ENCODE measurements around the gene HOXD9. TPM values are rescaled to one million over a fixed set of nuclear protein-coding genes. Genes with fewer than 3 reads are reported as not detected.

The HOXD9 gene
- total RNA-seq, 2 experiments from 2014 or later, result not detected

DNA sequence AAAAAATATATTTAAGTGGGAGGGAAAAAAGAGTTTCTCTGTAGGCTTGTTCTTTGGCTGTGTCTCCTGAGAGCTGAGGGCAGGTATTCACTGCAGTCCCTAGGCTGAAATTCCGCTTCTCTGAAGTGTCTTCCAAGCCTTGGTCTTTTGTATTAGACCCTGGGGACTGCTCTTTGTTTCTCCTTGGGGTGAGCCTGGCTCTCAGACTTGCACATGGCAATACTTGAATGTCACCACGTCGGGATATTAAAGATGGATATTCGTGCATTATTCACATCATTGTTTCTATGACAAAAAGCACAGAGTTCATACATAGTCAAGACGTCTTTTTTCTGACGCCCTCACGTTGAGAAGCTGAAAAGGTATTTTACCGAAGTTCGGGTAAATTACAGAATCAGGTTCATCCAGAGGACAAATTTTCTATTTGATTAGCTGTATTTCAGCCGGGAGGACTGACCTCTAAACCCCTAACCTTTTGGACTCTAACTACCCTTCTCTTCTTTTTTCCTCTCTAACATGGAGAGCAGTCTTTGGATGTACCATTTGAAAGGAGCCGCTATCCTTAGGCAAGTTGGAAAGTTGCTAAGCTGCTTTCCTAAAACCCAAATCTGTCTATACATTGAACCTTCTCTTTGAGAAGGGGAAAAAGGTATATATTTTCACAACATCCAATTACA lies 32.2 kb downstream of the HOXD9 start:
- DNase-seq (ENCODE audit: low spot score), result no peak
- intact Hi-C loops (cut with micrococcal nuclease; ENCODE audit: unreplicated experiment), result no loop called here
- POLR2A ChIA-PET, result interaction anchor here (1.3 kb wide), 1 partner anchor 10 kb away, joined by 3 read pairs; no protein-coding TSS in a partner anchor

DNA sequence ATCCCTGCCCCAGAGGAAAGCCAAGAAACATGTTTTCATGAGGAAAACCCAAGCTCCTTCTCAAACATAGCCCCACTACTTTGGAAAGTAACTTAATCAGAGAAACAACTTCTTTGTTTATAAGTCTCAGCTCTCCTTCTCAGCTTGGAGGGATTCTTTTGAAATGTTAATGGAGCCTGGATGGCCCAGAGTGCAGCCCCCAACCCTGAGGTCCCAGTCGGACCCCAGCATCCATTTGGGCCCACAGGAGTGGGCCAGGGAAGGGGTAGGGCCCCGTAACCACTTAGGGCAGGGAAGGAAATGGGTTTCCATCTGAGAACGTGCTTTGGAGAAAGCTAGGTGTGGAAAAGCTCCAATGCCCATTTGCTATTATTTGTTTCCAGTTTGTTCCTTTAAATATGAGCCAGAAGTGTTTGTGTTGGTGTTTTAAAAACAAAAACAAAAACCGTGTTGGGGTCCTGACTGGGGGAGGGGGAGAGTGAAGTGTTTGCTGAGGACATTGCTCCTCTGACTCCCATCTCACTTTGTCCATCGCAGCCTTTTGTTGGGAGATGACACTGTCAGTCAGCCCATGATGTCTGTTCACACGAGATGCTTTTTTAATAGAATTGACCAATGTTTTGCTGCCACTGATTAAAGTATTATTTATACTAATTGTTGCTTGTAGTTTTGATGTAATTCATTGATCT lies 33.0 kb downstream of the HOXD9 start:
- Histone ChIP-seq H3K9me2 (ENCODE audit: insufficient read depth, low read length) (no peaks in the 10 kb centered on the region), H3K9me3 (ENCODE audit: low read length) (no peaks in the 10 kb centered on the region), H3K36me3 (ENCODE audit: insufficient read depth, low read length) (no peaks in the 10 kb centered on the region), H2AFZ (ENCODE audit: low read length) (no peak overlapping the region), H3K4me1 (ENCODE audit: insufficient read depth, low read length, poor library complexity, severe bottlenecking) (no peaks in the 10 kb centered on the region), H4K20me1 (ENCODE audit: insufficient read depth, low read length) (no peaks in the 10 kb centered on the region), H3K27ac (ENCODE audit: low read depth, low read length, poor library complexity, severe bottlenecking) (no peak overlapping the region), H3K4me3 (ENCODE audit: low read depth, low read length, poor library complexity, severe bottlenecking) (no peak overlapping the region), H3K4me2 (ENCODE audit: low read length) (no peak overlapping the region), H3K79me2 (ENCODE audit: insufficient read depth, low read depth, low read length) (no peaks in the 10 kb centered on the region)
- no peak for DNase-seq (ENCODE audit: low spot score)
- CTCF ChIA-PET (ENCODE audit: unreplicated experiment), result no interaction called here
- no TSS peak for BruUV-seq (replicated peaks)
- TF ChIP-seq EZH2phosphoT487 (IDR thresholded peaks at IDR 0.05; ENCODE audit: borderline replicate concordance, low read depth, low read length), result no peak
- TF ChIP-seq, protein P1, sequence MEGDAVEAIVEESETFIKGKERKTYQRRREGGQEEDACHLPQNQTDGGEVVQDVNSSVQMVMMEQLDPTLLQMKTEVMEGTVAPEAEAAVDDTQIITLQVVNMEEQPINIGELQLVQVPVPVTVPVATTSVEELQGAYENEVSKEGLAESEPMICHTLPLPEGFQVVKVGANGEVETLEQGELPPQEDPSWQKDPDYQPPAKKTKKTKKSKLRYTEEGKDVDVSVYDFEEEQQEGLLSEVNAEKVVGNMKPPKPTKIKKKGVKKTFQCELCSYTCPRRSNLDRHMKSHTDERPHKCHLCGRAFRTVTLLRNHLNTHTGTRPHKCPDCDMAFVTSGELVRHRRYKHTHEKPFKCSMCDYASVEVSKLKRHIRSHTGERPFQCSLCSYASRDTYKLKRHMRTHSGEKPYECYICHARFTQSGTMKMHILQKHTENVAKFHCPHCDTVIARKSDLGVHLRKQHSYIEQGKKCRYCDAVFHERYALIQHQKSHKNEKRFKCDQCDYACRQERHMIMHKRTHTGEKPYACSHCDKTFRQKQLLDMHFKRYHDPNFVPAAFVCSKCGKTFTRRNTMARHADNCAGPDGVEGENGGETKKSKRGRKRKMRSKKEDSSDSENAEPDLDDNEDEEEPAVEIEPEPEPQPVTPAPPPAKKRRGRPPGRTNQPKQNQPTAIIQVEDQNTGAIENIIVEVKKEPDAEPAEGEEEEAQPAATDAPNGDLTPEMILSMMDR (conservative IDR thresholded peaks at IDR 0.05; ENCODE audit: low read length), result no peak
- intact Hi-C loops (cut with micrococcal nuclease; ENCODE audit: unreplicated experiment), result no loop called here
- POLR2A ChIA-PET, result interaction anchor here (1.3 kb wide), 1 partner anchor 11 kb away, joined by 3 read pairs; no protein-coding TSS in a partner anchor

More for the DNA sequence above, 32.2 kb downstream of the HOXD9 start:
- Histone ChIP-seq H3K27ac (ENCODE audit: low read depth, low read length, poor library complexity, severe bottlenecking) (no peak overlapping the region), H3K4me2 (ENCODE audit: low read length) (no peak overlapping the region), H3K4me3 (ENCODE audit: low read depth, low read length, poor library complexity, severe bottlenecking) (no peak overlapping the region), H3K9me3 (ENCODE audit: low read length) (no peaks in the 10 kb centered on the region), H3K79me2 (ENCODE audit: insufficient read depth, low read depth, low read length) (no peaks in the 10 kb centered on the region), H3K9me2 (ENCODE audit: insufficient read depth, low read length) (no peaks in the 10 kb centered on the region), H3K4me1 (ENCODE audit: insufficient read depth, low read length, poor library complexity, severe bottlenecking) (no peaks in the 10 kb centered on the region), H2AFZ (ENCODE audit: low read length) (no peak overlapping the region), H3K36me3 (ENCODE audit: insufficient read depth, low read length) (no peaks in the 10 kb centered on the region), H4K20me1 (ENCODE audit: insufficient read depth, low read length) (no peaks in the 10 kb centered on the region)
- TF ChIP-seq, protein P1 (conservative IDR thresholded peaks at IDR 0.05; ENCODE audit: low read length), result no peak
- TF ChIP-seq EZH2phosphoT487 (IDR thresholded peaks at IDR 0.05; ENCODE audit: borderline replicate concordance, low read depth, low read length), result no peak
- CTCF ChIA-PET (ENCODE audit: unreplicated experiment), result no interaction called here
- BruUV-seq (replicated peaks), result no TSS peak

DNA sequence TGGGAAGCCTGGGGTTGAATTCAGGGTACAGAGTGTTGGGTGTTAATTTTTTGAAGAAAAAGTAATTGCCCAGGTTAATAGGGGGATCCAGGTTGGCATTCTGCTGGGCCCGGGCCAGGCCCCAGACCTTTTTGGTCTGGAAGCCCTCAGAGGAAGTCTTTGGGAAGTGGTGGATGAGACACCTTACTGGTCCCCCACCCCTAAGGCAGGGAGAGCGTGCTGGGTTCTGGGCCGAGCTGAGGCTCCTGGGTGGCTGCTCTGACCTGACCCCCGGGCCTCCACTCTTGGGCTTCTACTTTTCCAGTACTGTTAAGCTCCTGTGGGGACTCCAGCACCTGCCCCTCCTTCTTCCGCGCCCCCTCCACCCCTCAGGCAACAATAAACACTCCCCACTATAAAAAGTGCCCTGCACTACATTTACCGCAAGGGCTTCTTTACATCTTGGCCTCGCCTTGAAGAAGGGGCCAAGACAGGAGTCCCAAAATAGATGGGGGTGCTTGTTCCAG lies 33.8 kb downstream of the HOXD9 start:
- Histone ChIP-seq H2AFZ (ENCODE audit: low read length) (no peak overlapping the region), H3K9me3 (ENCODE audit: low read length) (no peaks in the 10 kb centered on the region), H3K36me3 (ENCODE audit: insufficient read depth, low read length) (no peaks in the 10 kb centered on the region), H3K9me2 (ENCODE audit: insufficient read depth, low read length) (no peaks in the 10 kb centered on the region), H3K4me1 (ENCODE audit: insufficient read depth, low read length, poor library complexity, severe bottlenecking) (no peaks in the 10 kb centered on the region), H3K27ac (ENCODE audit: low read depth, low read length, poor library complexity, severe bottlenecking) (no peak overlapping the region), H3K4me3 (ENCODE audit: low read depth, low read length, poor library complexity, severe bottlenecking) (no peak overlapping the region), H3K79me2 (ENCODE audit: insufficient read depth, low read depth, low read length) (no peaks in the 10 kb centered on the region), H3K4me2 (ENCODE audit: low read length) (no peak overlapping the region), H4K20me1 (ENCODE audit: insufficient read depth, low read length) (no peaks in the 10 kb centered on the region)
- BruUV-seq (replicated peaks), result no TSS peak
- intact Hi-C loops (cut with micrococcal nuclease; ENCODE audit: unreplicated experiment), result no loop called here
- no peak for DNase-seq (ENCODE audit: low spot score)
- ChIA-PET CTCF (ENCODE audit: unreplicated experiment) (no interaction called here), POLR2A (no interaction called here)
- TF ChIP-seq, protein P1 (conservative IDR thresholded peaks at IDR 0.05; ENCODE audit: low read length), result no peak
- no peak for TF ChIP-seq EZH2phosphoT487 (IDR thresholded peaks at IDR 0.05; ENCODE audit: borderline replicate concordance, low read depth, low read length)
